H9 (cell line): Measurements from ENCODE around the gene KRT79. TPM values are rescaled to one million over a fixed set of nuclear protein-coding genes. Genes with fewer than 3 reads are reported as not detected.
"Not testable (repeated sequence)": the region's sequence is repeated elsewhere in the genome, so short reads cannot be mapped to it uniquely, and the experiment has no call there.

Experiments
- DNase-seq: peaks from one replicate; pipeline ENCODE4 v3.0.0-alpha.2; 2017
- H2AFZ ChIP-seq: one replicate; pipeline ENCODE4 v1.6.1; 2013; ENCODE audit warnings: mild to moderate bottlenecking, low read length, control low read depth, moderate library complexity
- H2AK5ac ChIP-seq: 2 replicates; pipeline ENCODE4 v1.6.1; 2013; ENCODE audit warnings: low read length, control low read depth, mixed read lengths; ENCODE audit not compliant: insufficient read length
- H2BK120ac ChIP-seq: one replicate; pipeline ENCODE4 v1.6.1; 2013; ENCODE audit warnings: low read depth, mild to moderate bottlenecking, low read length, control low read depth, inconsistent platforms; ENCODE audit not compliant: poor library complexity, severe bottlenecking
- H2BK12ac ChIP-seq: 2 replicates; pipeline ENCODE4 v1.6.1; 2013; ENCODE audit warnings: low read length, control low read depth, mixed read lengths, low read depth; ENCODE audit not compliant: insufficient read length
- H2BK15ac ChIP-seq: 2 replicates; pipeline ENCODE4 v1.6.1; 2013; ENCODE audit warnings: low read depth, low read length, control low read depth
- H2BK20ac ChIP-seq: one replicate; pipeline ENCODE4 v1.6.1; 2013; ENCODE audit warnings: low read depth, mild to moderate bottlenecking, low read length, control low read depth, inconsistent platforms; ENCODE audit not compliant: poor library complexity, severe bottlenecking
- H2BK5ac ChIP-seq: 2 replicates; pipeline ENCODE4 v1.6.1; 2013; ENCODE audit warnings: low read length, control low read depth, mixed read lengths; ENCODE audit not compliant: insufficient read length
- H3K14ac ChIP-seq: 2 replicates; pipeline ENCODE4 v1.6.1; 2013; ENCODE audit warnings: low read length, control low read depth; ENCODE audit not compliant: insufficient read depth
- H3K18ac ChIP-seq: 2 replicates; pipeline ENCODE4 v1.6.1; 2013; ENCODE audit warnings: low read depth, mild to moderate bottlenecking, mixed read lengths, low read length, control low read depth; ENCODE audit not compliant: insufficient read length
- H3K23ac ChIP-seq: 2 replicates; pipeline ENCODE4 v1.6.1; 2013; ENCODE audit warnings: low read length, control low read depth, mixed read lengths, low read depth; ENCODE audit not compliant: insufficient read length
- H3K23me2 ChIP-seq: 2 replicates; pipeline ENCODE4 v1.6.1; 2013; ENCODE audit warnings: low read depth, mild to moderate bottlenecking, mixed read lengths, low read length, control low read depth; ENCODE audit not compliant: insufficient read length, poor library complexity, severe bottlenecking
- H3K27ac ChIP-seq: 2 replicates; pipeline ENCODE4 v1.5.1; 2013; ENCODE audit warnings: low read length, control low read depth, mixed read lengths, low read depth; ENCODE audit not compliant: insufficient read length
- H3K27me3 ChIP-seq: 2 replicates; pipeline ENCODE4 v1.6.1; 2013; ENCODE audit warnings: low read length, control low read depth, inconsistent platforms; ENCODE audit not compliant: insufficient read depth
- H3K4ac ChIP-seq: 2 replicates; pipeline ENCODE4 v1.6.1; 2013; ENCODE audit warnings: low read depth, mild to moderate bottlenecking, control low read depth, inconsistent platforms, low read length, moderate library complexity
- H3K4me1 ChIP-seq: 2 replicates; pipeline ENCODE4 v1.6.1; 2013; ENCODE audit warnings: low read length, control low read depth, inconsistent platforms; ENCODE audit not compliant: insufficient read depth
- H3K4me2 ChIP-seq: 2 replicates; pipeline ENCODE4 v1.6.1; 2013; ENCODE audit warnings: low read length, control low read depth, mixed read lengths; ENCODE audit not compliant: insufficient read length, insufficient read depth
- H3K56ac ChIP-seq: 2 replicates; pipeline ENCODE4 v1.6.1; 2013; ENCODE audit warnings: low read depth, mild to moderate bottlenecking, mixed read lengths, low read length, control low read depth; ENCODE audit not compliant: insufficient read length
- H3K79me1 ChIP-seq: 2 replicates; pipeline ENCODE4 v1.6.1; 2013; ENCODE audit warnings: low read depth, mild to moderate bottlenecking, moderate library complexity, low read length, control low read depth, inconsistent platforms; ENCODE audit not compliant: insufficient read depth, poor library complexity, severe bottlenecking
- H3K79me2 ChIP-seq: 2 replicates; pipeline ENCODE4 v1.6.1; 2013; ENCODE audit warnings: low read length, control low read depth, inconsistent platforms; ENCODE audit not compliant: insufficient read depth
- H3K9ac ChIP-seq: 2 replicates; pipeline ENCODE4 v1.6.1; 2013; ENCODE audit warnings: low read length, control low read depth, mixed read lengths; ENCODE audit not compliant: insufficient read length; ENCODE audit errors: extremely low read depth
- H3K9me3 ChIP-seq: one replicate; pipeline ENCODE4 v1.6.1; 2013; ENCODE audit warnings: low read depth, low read length, inconsistent platforms; ENCODE audit not compliant: control insufficient read depth
- H3T11ph ChIP-seq: one replicate; pipeline ENCODE4 v1.6.1; 2013; ENCODE audit warnings: mild to moderate bottlenecking, low read length, control low read depth, inconsistent platforms
- H4K20me1 ChIP-seq: one replicate; pipeline ENCODE4 v1.6.1; 2013; ENCODE audit not compliant: control insufficient read depth, insufficient read length, insufficient read depth
- H4K5ac ChIP-seq: 2 replicates; pipeline ENCODE4 v1.6.1; 2013; ENCODE audit warnings: low read depth, mild to moderate bottlenecking, mixed read lengths, low read length, control low read depth; ENCODE audit not compliant: insufficient read length
- H4K8ac ChIP-seq: replicated peaks from 2 replicates; pipeline ENCODE4 v1.6.1; 2013; ENCODE audit warnings: low read length, control low read depth, mixed read lengths, low read depth; ENCODE audit not compliant: insufficient read length
- H4K91ac ChIP-seq: 2 replicates; pipeline ENCODE4 v1.6.1; 2013; ENCODE audit warnings: low read depth, mild to moderate bottlenecking, moderate library complexity, mixed read lengths, low read length, control low read depth; ENCODE audit not compliant: insufficient read length
- H3K27ac Mint-ChIP-seq, 3 experiments: 2 replicates in 2 of 3; 3 replicates in 1 of 3; pipeline ENCODE4 v1.8.0; 2020 to 2021; ENCODE audit warnings: mixed read lengths in 3 of 3, mild to moderate bottlenecking in 1 of 3, moderate library complexity in 1 of 3
- H3K27me3 Mint-ChIP-seq: 2 replicates; pipeline ENCODE4 v1.8.0; 2021; ENCODE audit warnings: low read depth, mild to moderate bottlenecking, moderate library complexity, mixed read lengths
- H3K36me3 Mint-ChIP-seq, 3 experiments: 2 replicates in 2 of 3; 3 replicates in 1 of 3; pipeline ENCODE4 v1.8.0; 2020 to 2021; ENCODE audit warnings: low read depth in 3 of 3, mixed read lengths in 3 of 3; ENCODE audit not compliant: insufficient read depth in 1 of 3
- H3K4me1 Mint-ChIP-seq, 2 experiments: 2 replicates each; pipeline ENCODE4 v1.8.0; 2020; ENCODE audit warnings: mixed read lengths in 2 of 2
- H3K4me3 Mint-ChIP-seq, 2 experiments: 2 replicates in 1 of 2; 3 replicates in 1 of 2; pipeline ENCODE4 v1.8.0; 2020 to 2021; ENCODE audit warnings: mild to moderate bottlenecking in 2 of 2, mixed read lengths in 2 of 2, moderate library complexity in 1 of 2
- H3K9me3 Mint-ChIP-seq, 2 experiments: 2 replicates in 1 of 2; 3 replicates in 1 of 2; pipeline ENCODE4 v1.8.0; 2020; ENCODE audit warnings: mild to moderate bottlenecking in 2 of 2, mixed read lengths in 2 of 2, moderate library complexity in 1 of 2
- WGBS: extraction: QIAGEN DNeasy Blood & Tissue Kit; methylation state at CpG from one replicate; pipeline ENCODE4 v1.1.7; 2013; ENCODE audit warnings: missing lambda C conversion rate, low lambda C conversion rate, mixed read lengths; ENCODE audit not compliant: insufficient read length; ENCODE audit errors: extremely low coverage; 5-methylcytosine and 5-hydroxymethylcytosine counted together
- total RNA-seq: library from RNA; stranded (reverse); gene quantifications from 2 replicates; pipeline ENCODE4 v1.2.1, GENCODE V29; 2021
- TF ChIP-seq, protein P1 (sequence below): fragments of 200-600 bp; sonication (generic); conservative IDR thresholded peaks from 3 replicates; pipeline ENCODE4 v1.8.0; 2021; ENCODE audit warnings: antibody characterized with exemption, mild to moderate bottlenecking

KRT79 gene
- total RNA-seq, 1 experiment from 2014 or later = not detected

DNA sequence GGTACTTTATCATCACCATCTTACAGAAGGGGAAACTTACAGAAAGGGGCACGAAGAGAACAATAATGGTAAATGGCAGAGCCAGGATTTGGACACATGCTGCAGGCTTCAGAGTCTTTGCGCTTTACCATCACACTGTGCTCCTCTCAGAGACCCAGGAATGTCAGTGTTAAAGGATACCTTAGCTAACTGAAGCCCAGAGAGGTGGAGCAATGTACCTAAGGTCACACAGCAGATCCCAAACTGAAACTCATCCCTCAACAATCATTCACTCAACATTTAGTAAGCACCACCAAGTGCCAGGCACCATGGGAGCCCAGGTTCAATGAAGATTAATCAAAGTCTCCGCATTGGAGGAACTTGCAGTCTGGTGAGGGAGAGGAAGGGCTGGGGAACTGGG lies 22.7 kb upstream of the KRT79 start:
- no peak overlapping the region for H4K5ac ChIP-seq
- no peak overlapping the region for H3T11ph ChIP-seq
- H3K79me2 ChIP-seq = no peaks in the 10 kb centered on the region
- Mint-ChIP-seq H3K27me3 (peaks cover 25% of the 10 kb centered on the region), H3K4me3 (no peak overlapping the region), H3K36me3 (no peaks in the 10 kb centered on the region), H3K9me3 (no peaks in the 10 kb centered on the region), H3K27ac (no peak overlapping the region; a peak in 1 of 7 replicates), H3K4me1 (no peaks in the 10 kb centered on the region)
- H3K27ac ChIP-seq = no peak overlapping the region
- no peak overlapping the region for H2AFZ ChIP-seq
- no peak overlapping the region for H3K56ac ChIP-seq
- no peak overlapping the region for H3K23ac ChIP-seq
- no peaks in the 10 kb centered on the region for H3K27me3 ChIP-seq
- H3K4me2 ChIP-seq = no peak overlapping the region
- no peak overlapping the region for H3K4ac ChIP-seq
- H3K79me1 ChIP-seq = no peaks in the 10 kb centered on the region
- no peak overlapping the region for H2BK5ac ChIP-seq
- H3K14ac ChIP-seq = no peak overlapping the region
- H2BK120ac ChIP-seq = no peak overlapping the region
- H3K4me1 ChIP-seq = no peaks in the 10 kb centered on the region
- no peak overlapping the region for H2AK5ac ChIP-seq
- H4K20me1 ChIP-seq = no peaks in the 10 kb centered on the region
- no peak overlapping the region for H4K8ac ChIP-seq
- no peak overlapping the region for H2BK15ac ChIP-seq
- H3K9ac ChIP-seq = no peak overlapping the region
- TF ChIP-seq, protein P1, sequence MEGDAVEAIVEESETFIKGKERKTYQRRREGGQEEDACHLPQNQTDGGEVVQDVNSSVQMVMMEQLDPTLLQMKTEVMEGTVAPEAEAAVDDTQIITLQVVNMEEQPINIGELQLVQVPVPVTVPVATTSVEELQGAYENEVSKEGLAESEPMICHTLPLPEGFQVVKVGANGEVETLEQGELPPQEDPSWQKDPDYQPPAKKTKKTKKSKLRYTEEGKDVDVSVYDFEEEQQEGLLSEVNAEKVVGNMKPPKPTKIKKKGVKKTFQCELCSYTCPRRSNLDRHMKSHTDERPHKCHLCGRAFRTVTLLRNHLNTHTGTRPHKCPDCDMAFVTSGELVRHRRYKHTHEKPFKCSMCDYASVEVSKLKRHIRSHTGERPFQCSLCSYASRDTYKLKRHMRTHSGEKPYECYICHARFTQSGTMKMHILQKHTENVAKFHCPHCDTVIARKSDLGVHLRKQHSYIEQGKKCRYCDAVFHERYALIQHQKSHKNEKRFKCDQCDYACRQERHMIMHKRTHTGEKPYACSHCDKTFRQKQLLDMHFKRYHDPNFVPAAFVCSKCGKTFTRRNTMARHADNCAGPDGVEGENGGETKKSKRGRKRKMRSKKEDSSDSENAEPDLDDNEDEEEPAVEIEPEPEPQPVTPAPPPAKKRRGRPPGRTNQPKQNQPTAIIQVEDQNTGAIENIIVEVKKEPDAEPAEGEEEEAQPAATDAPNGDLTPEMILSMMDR = no peak
- DNase-seq = no peak
- H2BK12ac ChIP-seq = no peak overlapping the region
- H3K23me2 ChIP-seq = no peaks in the 10 kb centered on the region
- H3K9me3 ChIP-seq = no peaks in the 10 kb centered on the region
- H3K18ac ChIP-seq = no peak overlapping the region
- no CpG with 5 or more reads among the region's 3 CpGs for WGBS
- no peak overlapping the region for H4K91ac ChIP-seq
- no peak overlapping the region for H2BK20ac ChIP-seq

DNA sequence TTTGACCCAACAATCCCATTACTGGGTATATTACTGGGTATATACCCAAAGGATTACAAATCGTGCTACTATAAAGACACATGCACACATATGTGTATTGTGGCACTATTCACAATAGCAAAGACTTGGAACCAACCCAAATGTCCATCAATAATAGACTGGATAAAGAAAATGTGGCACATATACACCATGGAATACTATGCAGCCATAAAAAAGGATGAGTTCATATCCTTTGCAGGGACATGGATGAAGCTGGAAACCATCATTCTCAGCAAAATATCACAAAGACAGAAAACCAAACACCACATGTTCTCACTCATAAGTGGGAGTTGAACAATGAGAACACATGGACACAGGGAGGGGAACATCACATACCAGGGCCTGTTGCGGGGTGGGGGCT lies 22.0 kb upstream of the KRT79 start:
- not testable (repeated sequence) for H3K56ac ChIP-seq, H4K20me1 ChIP-seq, H3K23ac ChIP-seq, H3K27me3 ChIP-seq, H3K9me3 ChIP-seq, H3T11ph ChIP-seq, H3K4me1 Mint-ChIP-seq, H3K79me2 ChIP-seq, H3K18ac ChIP-seq, H3K79me1 ChIP-seq, H3K4me3 Mint-ChIP-seq, H2BK5ac ChIP-seq, H2BK120ac ChIP-seq, H3K27ac ChIP-seq, H3K9ac ChIP-seq, H3K23me2 ChIP-seq, H3K4ac ChIP-seq, H2AFZ ChIP-seq, H4K5ac ChIP-seq, DNase-seq, H3K4me2 ChIP-seq, H4K8ac ChIP-seq, H3K27ac Mint-ChIP-seq, H2BK15ac ChIP-seq, H4K91ac ChIP-seq, H2BK20ac ChIP-seq, H2AK5ac ChIP-seq, H3K4me1 ChIP-seq, H3K14ac ChIP-seq, H3K36me3 Mint-ChIP-seq, H3K9me3 Mint-ChIP-seq, H2BK12ac ChIP-seq
- H3K27me3 Mint-ChIP-seq = peaks cover 25% of the 10 kb centered on the region
- no CpG with 5 or more reads among the region's 2 CpGs for WGBS
